HG02884 (cell line): ENCODE results near the gene DNAJB1.
"Not testable (repeated sequence)": the region's sequence is repeated elsewhere in the genome, so short reads cannot be mapped to it uniquely, and the experiment has no call there.

ENCODE experiments used
- ATAC-seq: cut with Tn5 transposase; IDR thresholded peaks from one replicate; pipeline ENCODE4 v1.9.1; 2021; ENCODE audit warnings: mild to moderate bottlenecking, moderate library complexity; ENCODE audit not compliant: unreplicated experiment

The DNAJB1 gene

GRCh38 chr19:14517840-14518505 lies at the start of gene DNAJB1:
TSS of gene DNAJB1 (minus strand) at chr19:14518397. CDS start at chr19:14518349, 48 bp downstream.
- peak; percentile 52 for ATAC-seq

- ATAC-seq: no peak
Measured at GRCh38 chr19:14567079-14567478, 48.9 kb upstream of the DNAJB1 start.

- ATAC-seq: no peak
Measured at GRCh38 chr19:14566712-14567077, 48.5 kb upstream of the DNAJB1 start.

- no peak for ATAC-seq
Measured at GRCh38 chr19:14565765-14566711, 47.8 kb upstream of the DNAJB1 start.

GRCh38 chr19:14565298-14565679 lies 47.1 kb upstream of the DNAJB1 start:
- ATAC-seq: no peak

- ATAC-seq: not testable (repeated sequence)
Measured at GRCh38 chr19:14564652-14565297, 46.6 kb upstream of the DNAJB1 start.

GRCh38 chr19:14563989-14564651 lies 45.9 kb upstream of the DNAJB1 start:
- ATAC-seq: no peak

GRCh38 chr19:14563590-14563926 lies 45.4 kb upstream of the DNAJB1 start:
- no peak for ATAC-seq

GRCh38 chr19:14562660-14563589 lies 44.7 kb upstream of the DNAJB1 start:
- no peak for ATAC-seq

GRCh38 chr19:14561847-14562351 lies 43.7 kb upstream of the DNAJB1 start:
- ATAC-seq: no peak

GRCh38 chr19:14561249-14561648 lies 43.1 kb upstream of the DNAJB1 start:
- no peak for ATAC-seq

- no peak for ATAC-seq
Measured at GRCh38 chr19:14560776-14561108, 42.5 kb upstream of the DNAJB1 start.

GRCh38 chr19:14559916-14560775 lies 41.9 kb upstream of the DNAJB1 start:
- ATAC-seq: no peak

GRCh38 chr19:14558370-14559066 lies 40.3 kb upstream of the DNAJB1 start:
- ATAC-seq: no peak

- ATAC-seq: no peak
Measured at GRCh38 chr19:14556662-14557188, 38.5 kb upstream of the DNAJB1 start.

GRCh38 chr19:14555918-14556661 lies 37.9 kb upstream of the DNAJB1 start:
- ATAC-seq: no peak

- ATAC-seq: no peak
Measured at GRCh38 chr19:14554382-14554812, 36.2 kb upstream of the DNAJB1 start.

GRCh38 chr19:14553939-14554243 lies 35.7 kb upstream of the DNAJB1 start:
- ATAC-seq: no peak
